ENCODE results near the gene MAPKAPK2. TPM values are rescaled to one million over a fixed set of nuclear protein-coding genes. Genes with fewer than 3 reads are reported as not detected.

Gene MAPKAPK2
- total and polyA plus RNA-seq, 2 of the 13 experiments (the other 11 are each of a cell fraction or from before 2014, with no cell fraction given): 16.6 to 34.0 TPM

DNA sequence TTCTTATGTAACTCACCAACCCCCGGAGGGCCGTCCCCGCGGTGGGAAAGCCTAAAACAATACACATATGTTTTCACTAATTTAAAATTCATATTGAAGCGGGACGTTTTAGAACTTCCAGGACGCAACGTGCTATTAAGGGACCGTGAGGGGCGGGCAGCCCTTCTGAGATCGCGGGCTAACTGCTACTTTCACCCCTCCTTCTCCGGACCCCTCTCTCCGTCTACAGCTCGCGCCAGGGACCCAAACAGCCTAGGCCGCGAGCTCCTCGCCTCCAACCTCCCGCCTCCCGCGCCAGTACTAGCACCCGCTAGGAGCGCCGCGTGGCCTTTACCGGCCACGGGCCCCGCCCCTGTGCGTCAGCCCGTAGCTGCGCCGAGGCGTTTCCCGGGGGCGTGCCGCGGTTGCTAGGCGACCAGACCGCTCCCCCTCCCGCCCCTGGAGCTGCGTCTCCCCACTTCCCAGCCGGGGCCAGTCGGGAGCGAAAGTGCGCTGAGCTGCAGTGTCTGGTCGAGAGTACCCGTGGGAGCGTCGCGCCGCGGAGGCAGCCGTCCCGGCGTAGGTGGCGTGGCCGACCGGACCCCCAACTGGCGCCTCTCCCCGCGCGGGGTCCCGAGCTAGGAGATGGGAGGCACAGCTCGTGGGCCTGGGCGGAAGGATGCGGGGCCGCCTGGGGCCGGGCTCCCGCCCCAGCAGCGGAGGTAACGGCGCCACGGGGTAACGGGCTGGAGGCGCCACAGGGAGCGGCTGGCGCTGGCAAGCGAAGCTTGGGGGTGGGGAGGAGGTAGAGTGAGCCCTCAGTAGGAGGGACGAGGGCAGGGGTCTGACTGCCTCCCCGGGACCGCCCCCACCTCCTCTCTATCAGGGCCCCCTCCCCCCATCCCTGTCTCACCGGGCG is 49.4 kb upstream of the MAPKAPK2 start, which contains the start of gene DYRK3 (continued):
- TF ChIP-seq ZMYM4 (CRISPR knock-in tag; IDR thresholded peaks at IDR 0.05): peak; percentile 59; the same call in 1 of the 2 replicates
- TF ChIP-seq, protein P1, sequence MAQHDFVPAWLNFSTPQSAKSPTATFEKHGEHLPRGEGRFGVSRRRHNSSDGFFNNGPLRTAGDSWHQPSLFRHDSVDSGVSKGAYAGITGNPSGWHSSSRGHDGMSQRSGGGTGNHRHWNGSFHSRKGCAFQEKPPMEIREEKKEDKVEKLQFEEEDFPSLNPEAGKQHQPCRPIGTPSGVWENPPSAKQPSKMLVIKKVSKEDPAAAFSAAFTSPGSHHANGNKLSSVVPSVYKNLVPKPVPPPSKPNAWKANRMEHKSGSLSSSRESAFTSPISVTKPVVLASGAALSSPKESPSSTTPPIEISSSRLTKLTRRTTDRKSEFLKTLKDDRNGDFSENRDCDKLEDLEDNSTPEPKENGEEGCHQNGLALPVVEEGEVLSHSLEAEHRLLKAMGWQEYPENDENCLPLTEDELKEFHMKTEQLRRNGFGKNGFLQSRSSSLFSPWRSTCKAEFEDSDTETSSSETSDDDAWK (CRISPR knock-in tag; IDR thresholded peaks at IDR 0.05): no peak
- no peak for TF ChIP-seq PCBP1 (IDR thresholded peaks at IDR 0.05; ENCODE audit: borderline replicate concordance, low read depth, low read length)
- TF ChIP-seq SIX4 (CRISPR knock-in tag; IDR thresholded peaks at IDR 0.05): no peak
- TF ChIP-seq NR2C2 (CRISPR knock-in tag; IDR thresholded peaks at IDR 0.05; ENCODE audit: borderline replicate concordance): peak; percentile 29; the same call in 1 of the 2 replicates
- TF ChIP-seq MTA1 (CRISPR knock-in tag; IDR thresholded peaks at IDR 0.05; ENCODE audit: borderline replicate concordance): peak; percentile 69; the same call in 1 of the 2 replicates
- TF ChIP-seq, protein P2, sequence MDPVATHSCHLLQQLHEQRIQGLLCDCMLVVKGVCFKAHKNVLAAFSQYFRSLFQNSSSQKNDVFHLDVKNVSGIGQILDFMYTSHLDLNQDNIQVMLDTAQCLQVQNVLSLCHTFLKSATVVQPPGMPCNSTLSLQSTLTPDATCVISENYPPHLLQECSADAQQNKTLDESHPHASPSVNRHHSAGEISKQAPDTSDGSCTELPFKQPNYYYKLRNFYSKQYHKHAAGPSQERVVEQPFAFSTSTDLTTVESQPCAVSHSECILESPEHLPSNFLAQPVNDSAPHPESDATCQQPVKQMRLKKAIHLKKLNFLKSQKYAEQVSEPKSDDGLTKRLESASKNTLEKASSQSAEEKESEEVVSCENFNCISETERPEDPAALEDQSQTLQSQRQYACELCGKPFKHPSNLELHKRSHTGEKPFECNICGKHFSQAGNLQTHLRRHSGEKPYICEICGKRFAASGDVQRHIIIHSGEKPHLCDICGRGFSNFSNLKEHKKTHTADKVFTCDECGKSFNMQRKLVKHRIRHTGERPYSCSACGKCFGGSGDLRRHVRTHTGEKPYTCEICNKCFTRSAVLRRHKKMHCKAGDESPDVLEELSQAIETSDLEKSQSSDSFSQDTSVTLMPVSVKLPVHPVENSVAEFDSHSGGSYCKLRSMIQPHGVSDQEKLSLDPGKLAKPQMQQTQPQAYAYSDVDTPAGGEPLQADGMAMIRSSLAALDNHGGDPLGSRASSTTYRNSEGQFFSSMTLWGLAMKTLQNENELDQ (CRISPR knock-in tag; IDR thresholded peaks at IDR 0.05; ENCODE audit: borderline replicate concordance): no peak
- TF ChIP-seq TOE1 (CRISPR knock-in tag; IDR thresholded peaks at IDR 0.05): no peak
- TF ChIP-seq, protein P3, sequence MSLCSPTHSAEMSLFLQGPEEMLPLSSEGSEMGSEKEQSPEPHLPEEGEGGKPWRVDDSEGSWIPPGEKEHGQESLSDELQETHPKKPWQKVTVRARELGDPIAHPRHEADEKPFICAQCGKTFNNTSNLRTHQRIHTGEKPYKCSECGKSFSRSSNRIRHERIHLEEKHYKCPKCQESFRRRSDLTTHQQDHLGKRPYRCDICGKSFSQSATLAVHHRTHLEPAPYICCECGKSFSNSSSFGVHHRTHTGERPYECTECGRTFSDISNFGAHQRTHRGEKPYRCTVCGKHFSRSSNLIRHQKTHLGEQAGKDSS (CRISPR knock-in tag; IDR thresholded peaks at IDR 0.05; ENCODE audit: borderline replicate concordance, low read depth): no peak; the same call in 1 of the 2 replicates
- TF ChIP-seq, protein P4, sequence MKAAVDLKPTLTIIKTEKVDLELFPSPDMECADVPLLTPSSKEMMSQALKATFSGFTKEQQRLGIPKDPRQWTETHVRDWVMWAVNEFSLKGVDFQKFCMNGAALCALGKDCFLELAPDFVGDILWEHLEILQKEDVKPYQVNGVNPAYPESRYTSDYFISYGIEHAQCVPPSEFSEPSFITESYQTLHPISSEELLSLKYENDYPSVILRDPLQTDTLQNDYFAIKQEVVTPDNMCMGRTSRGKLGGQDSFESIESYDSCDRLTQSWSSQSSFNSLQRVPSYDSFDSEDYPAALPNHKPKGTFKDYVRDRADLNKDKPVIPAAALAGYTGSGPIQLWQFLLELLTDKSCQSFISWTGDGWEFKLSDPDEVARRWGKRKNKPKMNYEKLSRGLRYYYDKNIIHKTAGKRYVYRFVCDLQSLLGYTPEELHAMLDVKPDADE (CRISPR knock-in tag; IDR thresholded peaks at IDR 0.05): no peak
- no peak for TF ChIP-seq NR2F6 (IDR thresholded peaks at IDR 0.05)
- TF ChIP-seq NR2F6 (CRISPR knock-in tag; IDR thresholded peaks at IDR 0.05): peak; percentile 44; the same call in 1 of the 2 replicates
- no peak for TF ChIP-seq HMGA1 (CRISPR knock-in tag; conservative IDR thresholded peaks at IDR 0.05)
- no peak for TF ChIP-seq MAFK (conservative IDR thresholded peaks at IDR 0.05 in 1 of 2, IDR thresholded peaks at IDR 0.05 in 1 of 2; ENCODE audit: low read length in 2 of 2)
- TF ChIP-seq, protein P5, sequence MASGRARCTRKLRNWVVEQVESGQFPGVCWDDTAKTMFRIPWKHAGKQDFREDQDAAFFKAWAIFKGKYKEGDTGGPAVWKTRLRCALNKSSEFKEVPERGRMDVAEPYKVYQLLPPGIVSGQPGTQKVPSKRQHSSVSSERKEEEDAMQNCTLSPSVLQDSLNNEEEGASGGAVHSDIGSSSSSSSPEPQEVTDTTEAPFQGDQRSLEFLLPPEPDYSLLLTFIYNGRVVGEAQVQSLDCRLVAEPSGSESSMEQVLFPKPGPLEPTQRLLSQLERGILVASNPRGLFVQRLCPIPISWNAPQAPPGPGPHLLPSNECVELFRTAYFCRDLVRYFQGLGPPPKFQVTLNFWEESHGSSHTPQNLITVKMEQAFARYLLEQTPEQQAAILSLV (CRISPR knock-in tag; IDR thresholded peaks at IDR 0.05; ENCODE audit: borderline replicate concordance): peak; percentile 33; the same call in 1 of the 2 replicates
- TF ChIP-seq, protein P6, sequence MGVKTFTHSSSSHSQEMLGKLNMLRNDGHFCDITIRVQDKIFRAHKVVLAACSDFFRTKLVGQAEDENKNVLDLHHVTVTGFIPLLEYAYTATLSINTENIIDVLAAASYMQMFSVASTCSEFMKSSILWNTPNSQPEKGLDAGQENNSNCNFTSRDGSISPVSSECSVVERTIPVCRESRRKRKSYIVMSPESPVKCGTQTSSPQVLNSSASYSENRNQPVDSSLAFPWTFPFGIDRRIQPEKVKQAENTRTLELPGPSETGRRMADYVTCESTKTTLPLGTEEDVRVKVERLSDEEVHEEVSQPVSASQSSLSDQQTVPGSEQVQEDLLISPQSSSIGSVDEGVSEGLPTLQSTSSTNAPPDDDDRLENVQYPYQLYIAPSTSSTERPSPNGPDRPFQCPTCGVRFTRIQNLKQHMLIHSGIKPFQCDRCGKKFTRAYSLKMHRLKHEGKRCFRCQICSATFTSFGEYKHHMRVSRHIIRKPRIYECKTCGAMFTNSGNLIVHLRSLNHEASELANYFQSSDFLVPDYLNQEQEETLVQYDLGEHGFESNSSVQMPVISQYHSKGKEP (CRISPR knock-in tag; IDR thresholded peaks at IDR 0.05): no peak
- TF ChIP-seq POLR2AphosphoS2 (IDR thresholded peaks at IDR 0.05; ENCODE audit: low read depth, low read length): no peak
- no peak for TF ChIP-seq TBP (CRISPR knock-in tag; IDR thresholded peaks at IDR 0.05)
- peak; percentile 83 for TF ChIP-seq ZNF547 (CRISPR knock-in tag; IDR thresholded peaks at IDR 0.05)
- TF ChIP-seq TBX3 (IDR thresholded peaks at IDR 0.05; ENCODE audit: borderline replicate concordance): no peak
